CD14-positive monocyte (primary cell): ENCODE data around the gene CDK19. TPM values are rescaled to one million over a fixed set of nuclear protein-coding genes. Genes with fewer than 3 reads are reported as not detected.

ENCODE experiments used
- DNase-seq, 3 donors: peaks; one replicate each; pipeline ENCODE4 v3.0.0-alpha.2; 2011 to 2022
- H2AFZ ChIP-seq: 2 replicates; pipeline ENCODE4 v1.6.0; 2012; ENCODE audit warnings: mild to moderate bottlenecking, low read depth, low read length, inconsistent platforms; ENCODE audit not compliant: insufficient read depth, poor library complexity, severe bottlenecking
- H3K27ac ChIP-seq, 2 donors: 1 replicate in 1 of 2; 2 replicates in 1 of 2; pipeline ENCODE4 v1.5.1; 2012 to 2013; ENCODE audit warnings: low read length in 2 of 2, control low read depth in 1 of 2, inconsistent platforms in 1 of 2, low read depth in 1 of 2, mild to moderate bottlenecking in 1 of 2
- H3K27me3 ChIP-seq, 2 donors: one replicate each; pipeline versions ENCODE4 v1.6.0 to v1.6.1; 2011 to 2013; ENCODE audit warnings: low read length in 2 of 2; ENCODE audit not compliant: control insufficient read depth in 2 of 2, insufficient read depth in 2 of 2
- H3K36me3 ChIP-seq, 2 donors: replicated peaks in 1 of 2; 1 replicate in 1 of 2; 2 replicates in 1 of 2; pipeline versions ENCODE4 v1.5.1 to v1.6.1; 2012 to 2013; ENCODE audit warnings: low read length in 2 of 2, control low read depth in 1 of 2, inconsistent platforms in 1 of 2, mild to moderate bottlenecking in 1 of 2; ENCODE audit not compliant: insufficient read depth in 2 of 2, control insufficient read depth in 1 of 2
- H3K4me1 ChIP-seq, 2 donors: 1 replicate in 1 of 2; 2 replicates in 1 of 2; pipeline versions ENCODE4 v1.5.1 to v1.6.1; 2012 to 2013; ENCODE audit warnings: low read length in 2 of 2, control low read depth in 1 of 2, inconsistent platforms in 1 of 2, mild to moderate bottlenecking in 1 of 2, moderate library complexity in 1 of 2; ENCODE audit not compliant: insufficient read depth in 2 of 2, control insufficient read depth in 1 of 2
- H3K4me2 ChIP-seq: replicated peaks from 2 replicates; pipeline ENCODE3; 2012; ENCODE audit warnings: low read length, moderate library complexity, mild to moderate bottlenecking; ENCODE audit not compliant: poor library complexity, severe bottlenecking; ENCODE audit errors: extremely low read depth
- H3K4me3 ChIP-seq, 3 experiments: fragments of 200-600 bp in 1 of 3; sonication (generic) in 1 of 3; replicated peaks in 1 of 3; 1 replicate in 2 of 3; 2 replicates in 1 of 3; pipeline ENCODE4 v1.5.1; 2011 to 2013; ENCODE audit warnings: low read length in 3 of 3, mild to moderate bottlenecking in 3 of 3, control low read depth in 2 of 3, low read depth in 2 of 3, inconsistent platforms in 1 of 3, moderate library complexity in 1 of 3
- H3K79me2 ChIP-seq: 2 replicates; pipeline ENCODE4 v1.6.0; 2012; ENCODE audit warnings: mild to moderate bottlenecking, control low read depth, inconsistent platforms, low read length, moderate library complexity; ENCODE audit not compliant: insufficient read depth
- H3K9ac ChIP-seq: 2 replicates; pipeline ENCODE4 v1.6.0; 2017; ENCODE audit warnings: low read length, mild to moderate bottlenecking; ENCODE audit not compliant: insufficient read depth, poor library complexity, severe bottlenecking
- H3K9me3 ChIP-seq, 2 donors: replicated peaks in 1 of 2; 1 replicate in 1 of 2; 2 replicates in 1 of 2; pipeline versions ENCODE4 v1.5.1 to v1.6.1; 2012 to 2013; ENCODE audit warnings: low read length in 2 of 2, control low read depth in 1 of 2; ENCODE audit not compliant: control insufficient read depth in 1 of 2, insufficient read depth in 1 of 2
- H4K20me1 ChIP-seq: 2 replicates; pipeline ENCODE4 v1.6.0; 2012; ENCODE audit warnings: mild to moderate bottlenecking, low read length, control low read depth, moderate library complexity; ENCODE audit not compliant: insufficient read depth
- H3K27ac Mint-ChIP-seq, 7 donors: one replicate each; pipeline ENCODE4 v1.8.0; 2020; ENCODE audit warnings: mild to moderate bottlenecking in 7 of 7, mixed read lengths in 7 of 7, moderate library complexity in 6 of 7, inconsistent platforms in 2 of 7
- H3K27me3 Mint-ChIP-seq, 3 donors: one replicate each; pipeline ENCODE4 v1.8.0; 2021 to 2022; ENCODE audit warnings: low read depth in 3 of 3, mild to moderate bottlenecking in 3 of 3, mixed read lengths in 3 of 3, moderate library complexity in 3 of 3, inconsistent platforms in 1 of 3
- H3K36me3 Mint-ChIP-seq, 2 donors: one replicate each; pipeline ENCODE4 v1.8.0; 2020; ENCODE audit warnings: mixed read lengths in 2 of 2, inconsistent platforms in 1 of 2, mild to moderate bottlenecking in 1 of 2
- H3K4me1 Mint-ChIP-seq: one replicate; pipeline ENCODE4 v1.8.0; 2020; ENCODE audit warnings: mild to moderate bottlenecking, mixed read lengths
- H3K4me3 Mint-ChIP-seq, 2 donors: one replicate each; pipeline ENCODE4 v1.8.0; 2020; ENCODE audit warnings: mild to moderate bottlenecking in 2 of 2, mixed read lengths in 2 of 2, moderate library complexity in 1 of 2
- H3K9me3 Mint-ChIP-seq, 7 donors: one replicate each; pipeline ENCODE4 v1.8.0; 2020 to 2022; ENCODE audit warnings: mixed read lengths in 7 of 7, mild to moderate bottlenecking in 6 of 7, moderate library complexity in 6 of 7, inconsistent platforms in 2 of 7
- WGBS: methylation state at CpG from one replicate; pipeline ENCODE4 v1.1.5; 2013; ENCODE audit warnings: missing lambda C conversion rate; ENCODE audit not compliant: insufficient coverage; 5-methylcytosine and 5-hydroxymethylcytosine counted together
- intact Hi-C, 2 donors: fragments of 100-400 bp; cut with micrococcal nuclease; formaldehyde crosslinking; loops; one replicate each; pipeline versions ENCODE4 v1.15.0 to v1.15.1; 2023
- polyA plus RNA-seq, 3 donors: library from polyadenylated mRNA; depleted of rRNA in 1 of 3; unstranded in 2 of 3; stranded (reverse) in 1 of 3; fragments of 300-500 nt in 2 of 3; fragments of >200 nt in 1 of 3; fragmentation: Illumina TruSeq in 2 of 3; gene quantifications; 1 replicate in 2 of 3; 2 replicates in 1 of 3; pipeline ENCODE4 v1.2.3, GENCODE V29; 2012 to 2021
- TF ChIP-seq, protein P1 (sequence below): fragments of 200-600 bp; IDR thresholded peaks from one replicate; pipeline ENCODE4 v1.8.0; 2022; ENCODE audit warnings: antibody characterized with exemption, mild to moderate bottlenecking

CDK19 gene
- polyA plus RNA-seq, 3 donors = 2.7 to 12.0 (median 3.9) TPM

DNA sequence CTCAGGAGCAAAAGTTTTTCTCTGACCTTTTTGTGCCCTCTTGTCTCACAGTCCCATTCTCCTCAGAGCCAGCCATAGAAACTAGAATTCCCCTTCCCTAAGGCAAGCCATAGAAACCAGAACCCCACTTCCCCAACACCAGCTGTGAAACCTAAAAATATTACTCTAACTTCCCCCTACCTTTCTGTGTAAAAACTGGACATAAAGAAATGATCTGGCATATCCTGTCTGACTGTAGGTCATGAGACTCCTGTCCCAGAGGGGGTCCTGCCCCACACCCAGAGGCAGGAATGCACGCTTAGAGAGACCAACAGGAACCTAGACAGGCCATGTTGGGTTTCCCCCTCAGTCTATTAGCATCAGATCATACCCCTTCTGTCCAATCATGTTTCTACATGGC, 198.2 kb downstream of the CDK19 start:
- peak; percentile 29 to 80 (median 33) for DNase-seq
- Mint-ChIP-seq H3K4me3 (no peak overlapping the region), H3K27ac (peak overlapping the region in 5 of 7 donors; percentile 20 to 87 (median 69)), H3K9me3 (no peaks in the 10 kb centered on the region), H3K36me3 (peaks cover 65 to 83% of the 10 kb centered on the region in 2 donors), H3K27me3 (no peaks in the 10 kb centered on the region), H3K4me1 (peaks cover 29% of the 10 kb centered on the region)
- H3K4me2 ChIP-seq = no peak overlapping the region
- intact Hi-C loops = no loop called here
- H3K27ac ChIP-seq = peak overlapping the region; percentile 8 to 58
- H3K4me1 ChIP-seq = peaks cover 22 to 29% of the 10 kb centered on the region in 2 donors
- H3K9ac ChIP-seq = no peak overlapping the region
- 29% methylated on average over 1 of the region's 1 CpG for WGBS
- no peaks in the 10 kb centered on the region for H3K79me2 ChIP-seq
- H4K20me1 ChIP-seq = no peaks in the 10 kb centered on the region
- H3K4me3 ChIP-seq = no peak overlapping the region
- no peak overlapping the region for H2AFZ ChIP-seq
- no peaks in the 10 kb centered on the region for H3K9me3 ChIP-seq
- no peaks in the 10 kb centered on the region for H3K27me3 ChIP-seq
- TF ChIP-seq, protein P1, sequence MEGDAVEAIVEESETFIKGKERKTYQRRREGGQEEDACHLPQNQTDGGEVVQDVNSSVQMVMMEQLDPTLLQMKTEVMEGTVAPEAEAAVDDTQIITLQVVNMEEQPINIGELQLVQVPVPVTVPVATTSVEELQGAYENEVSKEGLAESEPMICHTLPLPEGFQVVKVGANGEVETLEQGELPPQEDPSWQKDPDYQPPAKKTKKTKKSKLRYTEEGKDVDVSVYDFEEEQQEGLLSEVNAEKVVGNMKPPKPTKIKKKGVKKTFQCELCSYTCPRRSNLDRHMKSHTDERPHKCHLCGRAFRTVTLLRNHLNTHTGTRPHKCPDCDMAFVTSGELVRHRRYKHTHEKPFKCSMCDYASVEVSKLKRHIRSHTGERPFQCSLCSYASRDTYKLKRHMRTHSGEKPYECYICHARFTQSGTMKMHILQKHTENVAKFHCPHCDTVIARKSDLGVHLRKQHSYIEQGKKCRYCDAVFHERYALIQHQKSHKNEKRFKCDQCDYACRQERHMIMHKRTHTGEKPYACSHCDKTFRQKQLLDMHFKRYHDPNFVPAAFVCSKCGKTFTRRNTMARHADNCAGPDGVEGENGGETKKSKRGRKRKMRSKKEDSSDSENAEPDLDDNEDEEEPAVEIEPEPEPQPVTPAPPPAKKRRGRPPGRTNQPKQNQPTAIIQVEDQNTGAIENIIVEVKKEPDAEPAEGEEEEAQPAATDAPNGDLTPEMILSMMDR = no peak
- H3K36me3 ChIP-seq = peaks cover 36 to 86% of the 10 kb centered on the region in 2 donors

DNA sequence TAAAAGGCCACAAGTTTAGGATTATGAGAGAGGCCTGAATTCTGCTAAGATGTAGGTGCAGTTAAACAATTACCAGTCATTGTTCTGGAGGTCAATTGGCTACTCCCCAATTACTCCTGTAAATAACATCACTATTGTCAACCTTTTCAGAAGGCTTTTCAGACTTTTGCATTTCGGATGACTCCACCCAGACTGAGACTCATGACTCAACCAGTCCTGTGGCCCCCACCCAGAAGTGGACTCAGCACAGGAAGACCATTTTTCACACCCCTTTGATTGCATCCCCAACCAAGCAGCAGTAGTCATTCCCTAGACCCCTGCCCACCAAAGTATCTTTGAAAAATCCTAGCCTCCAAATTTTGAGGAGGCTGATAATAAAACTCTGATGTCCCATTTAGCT, 199.5 kb downstream of the CDK19 start:
- Mint-ChIP-seq H3K9me3 (no peaks in the 10 kb centered on the region), H3K4me3 (no peak overlapping the region), H3K4me1 (peaks cover 29% of the 10 kb centered on the region), H3K27me3 (no peaks in the 10 kb centered on the region), H3K36me3 (peaks cover 63 to 79% of the 10 kb centered on the region in 2 donors), H3K27ac (peak overlapping the region in 2 of 7 donors; percentile 37 to 67)
- H3K4me3 ChIP-seq = no peak overlapping the region
- H3K9ac ChIP-seq = no peak overlapping the region
- H3K4me1 ChIP-seq = peaks cover 22 to 29% of the 10 kb centered on the region in 2 donors
- no peaks in the 10 kb centered on the region for H3K27me3 ChIP-seq
- no peak overlapping the region for H2AFZ ChIP-seq
- no peaks in the 10 kb centered on the region for H4K20me1 ChIP-seq
- intact Hi-C loops = no loop called here
- H3K36me3 ChIP-seq = peaks cover 33 to 86% of the 10 kb centered on the region in 2 donors
- no peak overlapping the region for H3K27ac ChIP-seq
- no peak overlapping the region for H3K4me2 ChIP-seq
- H3K79me2 ChIP-seq = no peaks in the 10 kb centered on the region
- 100% methylated on average over 1 of the region's 1 CpG for WGBS
- TF ChIP-seq, protein P1 = no peak
- no peaks in the 10 kb centered on the region for H3K9me3 ChIP-seq
- DNase-seq = peak in 1 of 3 donors; percentile 21
